ENCODE measurements around the gene KAZN. TPM values are rescaled to one million over a fixed set of nuclear protein-coding genes. Genes with fewer than 3 reads are reported as not detected.

The KAZN gene
- total RNA-seq, 2 donors from 2014 or later, result 9.8 to 12.2 TPM

GRCh38 chr1:15067148-15067547 is 468.7 kb downstream of the KAZN start:
- H3K4me1 ChIP-seq, result no peaks in the 10 kb centered on the region
- intact Hi-C loops (cut with DNase I), result no loop called here
- no peaks in the 10 kb centered on the region for H3K9me3 ChIP-seq
- no peak for TF ChIP-seq CTCF (IDR thresholded peaks at IDR 0.05)
- H3K4me3 ChIP-seq, result no peak overlapping the region
- no peak overlapping the region for H3K9ac ChIP-seq (ENCODE audit: low read depth in 2 of 2, low read length in 2 of 2)
- no peak for DNase-seq
- H3K27me3 ChIP-seq, result no peaks in the 10 kb centered on the region
- H3K27ac ChIP-seq, result no peak overlapping the region
- H3K36me3 ChIP-seq, result no peaks in the 10 kb centered on the region

- Histone ChIP-seq H3K9ac (ENCODE audit: low read depth in 2 of 2, low read length in 2 of 2) (no peak overlapping the region), H3K27ac (no peak overlapping the region), H3K27me3 (no peaks in the 10 kb centered on the region), H3K36me3 (no peaks in the 10 kb centered on the region), H3K4me1 (no peaks in the 10 kb centered on the region), H3K9me3 (no peaks in the 10 kb centered on the region), H3K4me3 (no peak overlapping the region)
- DNase-seq, result no peak
- TF ChIP-seq CTCF (IDR thresholded peaks at IDR 0.05), result no peak
- intact Hi-C loops (cut with DNase I), result no loop called here
These were observed 469.7 kb downstream of the KAZN start for GRCh38 chr1:15068152-15068551.

GRCh38 chr1:15068997-15069396 is 470.5 kb downstream of the KAZN start:
- TF ChIP-seq CTCF (IDR thresholded peaks at IDR 0.05), result no peak
- Histone ChIP-seq H3K27ac (no peak overlapping the region), H3K27me3 (no peaks in the 10 kb centered on the region), H3K36me3 (no peaks in the 10 kb centered on the region), H3K4me1 (no peaks in the 10 kb centered on the region), H3K4me3 (no peak overlapping the region), H3K9me3 (no peaks in the 10 kb centered on the region), H3K9ac (ENCODE audit: low read depth in 2 of 2, low read length in 2 of 2) (no peak overlapping the region)
- no peak for DNase-seq
- intact Hi-C loops (cut with DNase I), result no loop called here

GRCh38 chr1:15070145-15070748 is 471.8 kb downstream of the KAZN start:
- Histone ChIP-seq H3K27me3 (no peaks in the 10 kb centered on the region), H3K4me3 (no peak overlapping the region), H3K9me3 (no peaks in the 10 kb centered on the region), H3K9ac (ENCODE audit: low read depth in 2 of 2, low read length in 2 of 2) (no peak overlapping the region), H3K4me1 (no peaks in the 10 kb centered on the region), H3K27ac (no peak overlapping the region), H3K36me3 (no peaks in the 10 kb centered on the region)
- intact Hi-C loops (cut with DNase I), result no loop called here
- DNase-seq, result no peak
- no peak for TF ChIP-seq CTCF (IDR thresholded peaks at IDR 0.05)

- H3K9ac ChIP-seq (ENCODE audit: low read depth in 2 of 2, low read length in 2 of 2), result no peak overlapping the region
- intact Hi-C loops (cut with DNase I), result no loop called here
- H3K4me3 ChIP-seq, result no peak overlapping the region
- H3K27me3 ChIP-seq, result no peaks in the 10 kb centered on the region
- no peaks in the 10 kb centered on the region for H3K36me3 ChIP-seq
- no peaks in the 10 kb centered on the region for H3K9me3 ChIP-seq
- no peaks in the 10 kb centered on the region for H3K4me1 ChIP-seq
- H3K27ac ChIP-seq, result no peak overlapping the region
- no peak for TF ChIP-seq CTCF (IDR thresholded peaks at IDR 0.05)
- DNase-seq, result no peak
These were observed 473.5 kb downstream of the KAZN start for GRCh38 chr1:15071936-15072335.

Data from colonic mucosa (tissue), 4 donors.